CD14-positive monocyte (primary cell): Measurements from ENCODE around the gene CDIPT. TPM values are rescaled to one million over a fixed set of nuclear protein-coding genes. Genes with fewer than 3 reads are reported as not detected.

Experiments used
- DNase-seq, 3 donors: peaks; one replicate each; pipeline ENCODE4 v3.0.0-alpha.2; 2011 to 2022
- H2AFZ ChIP-seq: 2 replicates; pipeline ENCODE4 v1.6.0; 2012; ENCODE audit warnings: mild to moderate bottlenecking, low read depth, low read length, inconsistent platforms; ENCODE audit not compliant: insufficient read depth, poor library complexity, severe bottlenecking
- H3K27ac ChIP-seq, 2 donors: 1 replicate in 1 of 2; 2 replicates in 1 of 2; pipeline ENCODE4 v1.5.1; 2012 to 2013; ENCODE audit warnings: low read length in 2 of 2, control low read depth in 1 of 2, inconsistent platforms in 1 of 2, low read depth in 1 of 2, mild to moderate bottlenecking in 1 of 2
- H3K27me3 ChIP-seq, 2 donors: one replicate each; pipeline versions ENCODE4 v1.6.0 to v1.6.1; 2011 to 2013; ENCODE audit warnings: low read length in 2 of 2; ENCODE audit not compliant: control insufficient read depth in 2 of 2, insufficient read depth in 2 of 2
- H3K36me3 ChIP-seq, 2 donors: replicated peaks in 1 of 2; 1 replicate in 1 of 2; 2 replicates in 1 of 2; pipeline versions ENCODE4 v1.5.1 to v1.6.1; 2012 to 2013; ENCODE audit warnings: low read length in 2 of 2, control low read depth in 1 of 2, inconsistent platforms in 1 of 2, mild to moderate bottlenecking in 1 of 2; ENCODE audit not compliant: insufficient read depth in 2 of 2, control insufficient read depth in 1 of 2
- H3K4me1 ChIP-seq, 2 donors: 1 replicate in 1 of 2; 2 replicates in 1 of 2; pipeline versions ENCODE4 v1.5.1 to v1.6.1; 2012 to 2013; ENCODE audit warnings: low read length in 2 of 2, control low read depth in 1 of 2, inconsistent platforms in 1 of 2, mild to moderate bottlenecking in 1 of 2, moderate library complexity in 1 of 2; ENCODE audit not compliant: insufficient read depth in 2 of 2, control insufficient read depth in 1 of 2
- H3K4me2 ChIP-seq: replicated peaks from 2 replicates; pipeline ENCODE3; 2012; ENCODE audit warnings: low read length, moderate library complexity, mild to moderate bottlenecking; ENCODE audit not compliant: poor library complexity, severe bottlenecking; ENCODE audit errors: extremely low read depth
- H3K4me3 ChIP-seq, 3 experiments: fragments of 200-600 bp in 1 of 3; sonication (generic) in 1 of 3; replicated peaks in 1 of 3; 1 replicate in 2 of 3; 2 replicates in 1 of 3; pipeline ENCODE4 v1.5.1; 2011 to 2013; ENCODE audit warnings: low read length in 3 of 3, mild to moderate bottlenecking in 3 of 3, control low read depth in 2 of 3, low read depth in 2 of 3, inconsistent platforms in 1 of 3, moderate library complexity in 1 of 3
- H3K79me2 ChIP-seq: 2 replicates; pipeline ENCODE4 v1.6.0; 2012; ENCODE audit warnings: mild to moderate bottlenecking, control low read depth, inconsistent platforms, low read length, moderate library complexity; ENCODE audit not compliant: insufficient read depth
- H3K9ac ChIP-seq: 2 replicates; pipeline ENCODE4 v1.6.0; 2017; ENCODE audit warnings: low read length, mild to moderate bottlenecking; ENCODE audit not compliant: insufficient read depth, poor library complexity, severe bottlenecking
- H3K9me3 ChIP-seq, 2 donors: replicated peaks in 1 of 2; 1 replicate in 1 of 2; 2 replicates in 1 of 2; pipeline versions ENCODE4 v1.5.1 to v1.6.1; 2012 to 2013; ENCODE audit warnings: low read length in 2 of 2, control low read depth in 1 of 2; ENCODE audit not compliant: control insufficient read depth in 1 of 2, insufficient read depth in 1 of 2
- H4K20me1 ChIP-seq: 2 replicates; pipeline ENCODE4 v1.6.0; 2012; ENCODE audit warnings: mild to moderate bottlenecking, low read length, control low read depth, moderate library complexity; ENCODE audit not compliant: insufficient read depth
- H3K27ac Mint-ChIP-seq, 7 donors: one replicate each; pipeline ENCODE4 v1.8.0; 2020; ENCODE audit warnings: mild to moderate bottlenecking in 7 of 7, mixed read lengths in 7 of 7, moderate library complexity in 6 of 7, inconsistent platforms in 2 of 7
- H3K27me3 Mint-ChIP-seq, 3 donors: one replicate each; pipeline ENCODE4 v1.8.0; 2021 to 2022; ENCODE audit warnings: low read depth in 3 of 3, mild to moderate bottlenecking in 3 of 3, mixed read lengths in 3 of 3, moderate library complexity in 3 of 3, inconsistent platforms in 1 of 3
- H3K36me3 Mint-ChIP-seq, 2 donors: one replicate each; pipeline ENCODE4 v1.8.0; 2020; ENCODE audit warnings: mixed read lengths in 2 of 2, inconsistent platforms in 1 of 2, mild to moderate bottlenecking in 1 of 2
- H3K4me1 Mint-ChIP-seq: one replicate; pipeline ENCODE4 v1.8.0; 2020; ENCODE audit warnings: mild to moderate bottlenecking, mixed read lengths
- H3K4me3 Mint-ChIP-seq, 2 donors: one replicate each; pipeline ENCODE4 v1.8.0; 2020; ENCODE audit warnings: mild to moderate bottlenecking in 2 of 2, mixed read lengths in 2 of 2, moderate library complexity in 1 of 2
- H3K9me3 Mint-ChIP-seq, 7 donors: one replicate each; pipeline ENCODE4 v1.8.0; 2020 to 2022; ENCODE audit warnings: mixed read lengths in 7 of 7, mild to moderate bottlenecking in 6 of 7, moderate library complexity in 6 of 7, inconsistent platforms in 2 of 7
- WGBS: methylation state at CpG from one replicate; pipeline ENCODE4 v1.1.5; 2013; ENCODE audit warnings: missing lambda C conversion rate; ENCODE audit not compliant: insufficient coverage; 5-methylcytosine and 5-hydroxymethylcytosine counted together
- intact Hi-C, 2 donors: fragments of 100-400 bp; cut with micrococcal nuclease; formaldehyde crosslinking; loops; one replicate each; pipeline versions ENCODE4 v1.15.0 to v1.15.1; 2023
- polyA plus RNA-seq, 3 donors: library from polyadenylated mRNA; depleted of rRNA in 1 of 3; unstranded in 2 of 3; stranded (reverse) in 1 of 3; fragments of 300-500 nt in 2 of 3; fragments of >200 nt in 1 of 3; fragmentation: Illumina TruSeq in 2 of 3; gene quantifications; 1 replicate in 2 of 3; 2 replicates in 1 of 3; pipeline ENCODE4 v1.2.3, GENCODE V29; 2012 to 2021
- TF ChIP-seq, protein P1 (sequence below): fragments of 200-600 bp; IDR thresholded peaks from one replicate; pipeline ENCODE4 v1.8.0; 2022; ENCODE audit warnings: antibody characterized with exemption, mild to moderate bottlenecking

Gene CDIPT
- polyA plus RNA-seq, 3 donors = 67.2 to 98.8 (median 93.5) TPM

DNA sequence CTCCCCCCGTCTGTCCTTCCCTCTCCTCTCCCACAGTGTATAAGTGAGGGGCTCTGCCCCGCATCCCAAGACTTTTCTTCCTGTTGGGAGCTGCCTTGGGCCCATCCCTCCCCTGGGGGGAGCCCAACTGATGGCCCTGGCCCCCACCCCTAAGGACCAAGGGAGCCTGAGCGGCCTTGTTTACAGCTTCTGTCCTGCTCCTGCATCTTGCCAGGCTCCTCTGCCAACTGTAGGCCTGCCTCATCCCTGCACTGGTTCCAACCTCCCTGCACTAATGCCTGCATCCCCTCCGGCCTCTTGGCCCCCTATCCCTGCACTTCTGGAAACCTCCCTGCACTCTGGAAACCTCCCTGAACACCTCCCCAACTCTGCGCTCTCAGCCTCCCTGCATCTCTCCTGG is 48.4 kb downstream of the CDIPT start:
- H3K27me3 Mint-ChIP-seq = peaks cover 21 to 32% (median 31%) of the 10 kb centered on the region in 3 donors
- no peak for DNase-seq

DNA sequence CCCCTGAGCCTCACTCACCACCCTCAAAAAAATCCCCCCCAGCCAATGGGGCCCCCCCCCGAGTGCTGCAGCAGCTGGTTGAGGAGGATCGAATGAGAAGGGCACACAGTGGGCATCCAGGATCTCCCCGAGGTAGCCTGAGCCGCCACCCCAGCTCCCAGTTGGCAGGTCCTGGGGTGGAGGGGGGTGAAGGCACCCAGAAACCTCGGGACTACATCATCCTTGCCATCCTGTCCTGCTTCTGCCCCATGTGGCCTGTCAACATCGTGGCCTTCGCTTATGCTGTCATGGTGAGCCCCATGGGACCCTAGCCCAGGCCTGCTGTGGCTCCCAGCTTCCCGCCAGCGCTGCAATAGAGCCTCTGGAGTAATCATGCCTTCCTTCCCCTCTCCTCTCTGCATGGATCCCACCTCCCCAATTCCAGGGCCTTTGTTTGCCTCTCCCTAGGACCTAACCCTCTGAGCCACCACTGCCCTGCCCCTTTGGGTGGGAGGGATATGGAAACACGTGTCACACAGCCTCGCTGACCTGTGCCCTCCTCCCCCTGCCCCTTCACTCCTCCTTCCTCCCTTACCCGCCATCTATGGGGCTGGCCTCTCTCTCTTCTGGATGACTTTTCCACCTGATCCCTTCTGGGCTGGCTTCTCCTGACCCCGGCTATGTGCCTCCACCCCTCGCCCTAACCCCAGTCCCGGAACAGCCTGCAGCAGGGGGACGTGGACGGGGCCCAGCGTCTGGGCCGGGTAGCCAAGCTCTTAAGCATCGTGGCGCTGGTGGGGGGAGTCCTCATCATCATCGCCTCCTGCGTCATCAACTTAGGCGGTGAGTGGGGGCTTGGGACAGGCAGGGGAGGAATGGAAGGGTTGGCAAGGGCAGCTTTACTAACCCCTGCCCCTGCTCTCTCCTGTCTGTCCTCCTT is 49.1 kb downstream of the CDIPT start:
- H3K27ac ChIP-seq = no peak overlapping the region
- Mint-ChIP-seq H3K4me1 (peaks cover 65% of the 10 kb centered on the region), H3K9me3 (peaks cover 0 to 8% (median 3%) of the 10 kb centered on the region in 7 donors), H3K27me3 (peaks cover 21 to 32% (median 31%) of the 10 kb centered on the region in 3 donors), H3K36me3 (peaks cover 27 to 32% of the 10 kb centered on the region in 2 donors), H3K4me3 (peak overlapping the region in 1 of 2 donors; percentile 95), H3K27ac (peak overlapping the region in 1 of 7 donors; percentile 66)
- H2AFZ ChIP-seq = no peak overlapping the region
- peaks cover 59 to 75% of the 10 kb centered on the region in 2 donors for H3K4me1 ChIP-seq
- H3K36me3 ChIP-seq = peaks cover 12 to 27% of the 10 kb centered on the region in 2 donors
- TF ChIP-seq, protein P1, sequence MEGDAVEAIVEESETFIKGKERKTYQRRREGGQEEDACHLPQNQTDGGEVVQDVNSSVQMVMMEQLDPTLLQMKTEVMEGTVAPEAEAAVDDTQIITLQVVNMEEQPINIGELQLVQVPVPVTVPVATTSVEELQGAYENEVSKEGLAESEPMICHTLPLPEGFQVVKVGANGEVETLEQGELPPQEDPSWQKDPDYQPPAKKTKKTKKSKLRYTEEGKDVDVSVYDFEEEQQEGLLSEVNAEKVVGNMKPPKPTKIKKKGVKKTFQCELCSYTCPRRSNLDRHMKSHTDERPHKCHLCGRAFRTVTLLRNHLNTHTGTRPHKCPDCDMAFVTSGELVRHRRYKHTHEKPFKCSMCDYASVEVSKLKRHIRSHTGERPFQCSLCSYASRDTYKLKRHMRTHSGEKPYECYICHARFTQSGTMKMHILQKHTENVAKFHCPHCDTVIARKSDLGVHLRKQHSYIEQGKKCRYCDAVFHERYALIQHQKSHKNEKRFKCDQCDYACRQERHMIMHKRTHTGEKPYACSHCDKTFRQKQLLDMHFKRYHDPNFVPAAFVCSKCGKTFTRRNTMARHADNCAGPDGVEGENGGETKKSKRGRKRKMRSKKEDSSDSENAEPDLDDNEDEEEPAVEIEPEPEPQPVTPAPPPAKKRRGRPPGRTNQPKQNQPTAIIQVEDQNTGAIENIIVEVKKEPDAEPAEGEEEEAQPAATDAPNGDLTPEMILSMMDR = no peak
- H4K20me1 ChIP-seq = peaks cover 32% of the 10 kb centered on the region
- DNase-seq = no peak
- H3K79me2 ChIP-seq = peaks cover 36% of the 10 kb centered on the region
- H3K4me2 ChIP-seq = no peak overlapping the region
- no peaks in the 10 kb centered on the region for H3K9me3 ChIP-seq
- H3K4me3 ChIP-seq = no peak overlapping the region
- WGBS = 89% methylated on average over 14 of the region's 24 CpGs
- intact Hi-C loops = loop anchor here in 1 of 2 donors (10.0 kb wide), 1 partner anchor 181 kb away; the partner anchor contains the start of genes HIRIP3 and INO80E
- H3K9ac ChIP-seq = no peak overlapping the region
- H3K27me3 ChIP-seq = peaks cover 5 to 24% of the 10 kb centered on the region in 2 donors

More for the DNA sequence above, 48.4 kb downstream of the CDIPT start:
- intact Hi-C loops = loop anchor here in 1 of 2 donors (10.0 kb wide), 1 partner anchor 180 kb away; the partner anchor contains the start of genes HIRIP3 and INO80E
- Mint-ChIP-seq H3K36me3 (peaks cover 29 to 34% of the 10 kb centered on the region in 2 donors), H3K9me3 (peaks cover 0 to 8% (median 3%) of the 10 kb centered on the region in 7 donors), H3K4me3 (peak overlapping the region in 1 of 2 donors; percentile 95), H3K4me1 (peaks cover 68% of the 10 kb centered on the region), H3K27ac (no peak overlapping the region)
- Histone ChIP-seq H3K9ac (no peak overlapping the region), H3K27ac (no peak overlapping the region), H3K4me3 (peak overlapping the region in 1 of 3 experiments; percentile 88), H3K27me3 (peaks cover 5 to 24% of the 10 kb centered on the region in 2 donors), H3K36me3 (peaks cover 13 to 27% of the 10 kb centered on the region in 2 donors), H3K4me2 (peak overlapping the region; percentile 99), H3K9me3 (no peaks in the 10 kb centered on the region), H3K4me1 (peaks cover 59 to 75% of the 10 kb centered on the region in 2 donors), H3K79me2 (peaks cover 36% of the 10 kb centered on the region), H2AFZ (peak overlapping the region; percentile 95), H4K20me1 (peaks cover 31% of the 10 kb centered on the region)
- WGBS = 100% methylated on average over 3 of the region's 5 CpGs
- TF ChIP-seq, protein P1 = no peak
